Measurements from ENCODE around the gene SH2D5. TPM values are rescaled to one million over a fixed set of nuclear protein-coding genes. Genes with fewer than 3 reads are reported as not detected.
A peak's percentile ranks its signal among the peaks of the same experiment; 100 is the strongest.

Gene SH2D5
- total and polyA plus RNA-seq, 2 donors (not counting 3 experiments of a cell fraction or from before 2014, with no cell fraction given), result 0.23 to 1.0 TPM

DNA sequence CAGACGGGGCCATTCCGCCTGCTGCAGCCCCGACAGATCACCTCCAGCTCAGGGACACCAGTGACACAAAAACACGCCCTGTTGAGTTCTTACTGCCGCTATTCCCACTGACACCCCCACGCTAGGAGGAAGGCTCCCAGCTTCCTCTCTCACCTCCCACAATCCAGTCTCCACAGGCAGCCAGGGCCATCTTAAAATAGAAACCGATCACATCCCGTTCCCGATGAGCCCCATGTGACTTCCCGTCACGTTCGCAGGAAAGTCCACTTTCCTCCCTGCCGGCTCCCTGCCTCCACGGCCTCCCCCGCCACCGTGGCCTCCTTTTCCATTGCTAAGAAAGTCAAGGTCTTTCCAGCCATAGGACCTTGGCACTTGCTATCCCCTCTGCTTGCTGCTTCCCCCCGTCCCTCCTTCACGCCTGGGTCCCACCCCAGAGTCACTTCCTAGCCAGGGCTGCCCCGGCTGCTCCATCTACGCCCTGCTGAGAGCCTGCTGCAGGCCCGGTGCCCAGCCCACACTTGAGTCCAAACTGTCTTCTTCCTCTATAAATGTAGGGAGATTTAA is 47.3 kb downstream of the SH2D5 start:
- Histone ChIP-seq H3K9me3 (replicated peaks; ENCODE audit: control insufficient read depth, insufficient read depth, low read length) (no peaks in the 10 kb centered on the region), H3K4me1 (ENCODE audit: control insufficient read depth, extremely low read depth, insufficient read depth, low read length) (peaks cover 7% of the 10 kb centered on the region), H3K27ac (ENCODE audit: insufficient read depth, low read depth, low read length) (no peak overlapping the region), H3K9ac (replicated peaks; ENCODE audit: extremely low read depth, insufficient read depth, low read length) (no peak overlapping the region), H3K4me2 (ENCODE audit: insufficient read depth, low read length) (peak overlapping the region; percentile 35), H4K20me1 (replicated peaks; ENCODE audit: control insufficient read depth, extremely low read depth, insufficient read depth, low read length) (no peaks in the 10 kb centered on the region), H3K27me3 (ENCODE audit: control insufficient read depth in 2 of 2, insufficient read depth in 2 of 2, low read length in 2 of 2) (no peaks in the 10 kb centered on the region), H3K36me3 (ENCODE audit: control insufficient read depth in 2 of 2, extremely low read depth in 1 of 2, insufficient read depth in 2 of 2, low read length in 2 of 2) (no peaks in the 10 kb centered on the region), H3K79me2 (ENCODE audit: control insufficient read depth, insufficient read depth, low read length) (no peaks in the 10 kb centered on the region), H3K9me1 (replicated peaks; ENCODE audit: control insufficient read depth, extremely low read depth, insufficient read depth, low read length) (no peaks in the 10 kb centered on the region), H3K4me3 (replicated peaks in 1 of 3; ENCODE audit: insufficient read depth in 1 of 3, low read depth in 1 of 3, low read length in 3 of 3) (no peak overlapping the region), H2AFZ (ENCODE audit: low read depth, low read length) (peak overlapping the region; percentile 84)
- DNase-seq (ENCODE audit: low read depth, low spot score) (peak; percentile 37), FAIRE-seq (no peak)
- intact Hi-C loops (cut with micrococcal nuclease) (no loop called here), dilution Hi-C loops (cut with MboI; ENCODE audit: extremely low pct_ligation_motif_present, low sequenced_read_pairs) (no loop called here)
- BruUV-seq (replicated peaks), result no TSS peak
- ChIA-PET CTCF (interaction anchor here (0.5 to 0.7 kb wide), 2 partner anchors 95 to 110 kb away, joined by 3 to 5 read pairs; no protein-coding TSS in a partner anchor), POLR2A (no interaction called here)
- TF ChIP-seq POLR2A (IDR thresholded peaks at IDR 0.05; ENCODE audit: low read depth, low read length), result no peak
- TF ChIP-seq, protein P1, sequence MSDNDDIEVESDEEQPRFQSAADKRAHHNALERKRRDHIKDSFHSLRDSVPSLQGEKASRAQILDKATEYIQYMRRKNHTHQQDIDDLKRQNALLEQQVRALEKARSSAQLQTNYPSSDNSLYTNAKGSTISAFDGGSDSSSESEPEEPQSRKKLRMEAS (IDR thresholded peaks at IDR 0.05; ENCODE audit: insufficient read depth, insufficient read length), result peak; percentile 64

DNA sequence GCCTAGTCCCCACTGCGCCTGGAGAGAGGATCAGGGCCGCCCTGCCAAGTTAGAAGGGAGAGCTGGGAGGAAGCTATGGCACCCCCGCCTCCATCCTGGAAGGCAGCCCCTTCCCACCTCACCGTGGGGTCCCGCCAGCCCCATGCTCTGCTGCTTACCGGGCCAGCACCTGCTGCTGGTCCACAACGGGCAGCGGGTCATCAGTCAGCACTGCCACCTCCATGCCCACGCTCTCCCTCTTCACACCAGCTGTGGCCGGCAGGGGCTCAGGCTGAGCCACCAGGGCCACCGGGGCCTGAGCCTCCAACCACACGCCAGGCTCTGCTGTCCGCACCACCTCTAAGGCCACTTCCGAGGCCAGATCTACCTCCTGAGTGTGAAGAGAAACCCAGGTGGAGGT is 47.9 kb downstream of the SH2D5 start:
- H3K4me3 ChIP-seq (replicated peaks in 1 of 3; ENCODE audit: insufficient read depth in 1 of 3, low read depth in 1 of 3, low read length in 3 of 3), result no peak overlapping the region
- intact Hi-C loops (cut with micrococcal nuclease) (no loop called here), dilution Hi-C loops (cut with MboI; ENCODE audit: extremely low pct_ligation_motif_present, low sequenced_read_pairs) (no loop called here)
- H3K4me1 ChIP-seq (ENCODE audit: control insufficient read depth, extremely low read depth, insufficient read depth, low read length), result peaks cover 7% of the 10 kb centered on the region
- no peaks in the 10 kb centered on the region for H3K79me2 ChIP-seq (ENCODE audit: control insufficient read depth, insufficient read depth, low read length)
- no peaks in the 10 kb centered on the region for H4K20me1 ChIP-seq (replicated peaks; ENCODE audit: control insufficient read depth, extremely low read depth, insufficient read depth, low read length)
- H3K4me2 ChIP-seq (ENCODE audit: insufficient read depth, low read length), result no peak overlapping the region
- H3K27ac ChIP-seq (ENCODE audit: insufficient read depth, low read depth, low read length), result no peak overlapping the region
- H3K9ac ChIP-seq (replicated peaks; ENCODE audit: extremely low read depth, insufficient read depth, low read length), result no peak overlapping the region
- TF ChIP-seq MYC (IDR thresholded peaks at IDR 0.05; ENCODE audit: low read depth, low read length) (no peak), EZH2 (IDR thresholded peaks at IDR 0.05; ENCODE audit: borderline replicate concordance, low read depth, low read length, severe bottlenecking) (no peak), POLR2A (IDR thresholded peaks at IDR 0.05; ENCODE audit: low read depth, low read length) (no peak), FOS (IDR thresholded peaks at IDR 0.05; ENCODE audit: borderline replicate concordance, insufficient read depth, low read length) (no peak), JUN (IDR thresholded peaks at IDR 0.05; ENCODE audit: borderline replicate concordance, insufficient read depth, insufficient read length, low read depth) (no peak), POLR2AphosphoS5 (IDR thresholded peaks at IDR 0.05; ENCODE audit: insufficient read depth, low read depth, low read length) (no peak)
- TF ChIP-seq, protein P1 (IDR thresholded peaks at IDR 0.05; ENCODE audit: insufficient read depth, insufficient read length), result no peak
- TF ChIP-seq, protein P2, sequence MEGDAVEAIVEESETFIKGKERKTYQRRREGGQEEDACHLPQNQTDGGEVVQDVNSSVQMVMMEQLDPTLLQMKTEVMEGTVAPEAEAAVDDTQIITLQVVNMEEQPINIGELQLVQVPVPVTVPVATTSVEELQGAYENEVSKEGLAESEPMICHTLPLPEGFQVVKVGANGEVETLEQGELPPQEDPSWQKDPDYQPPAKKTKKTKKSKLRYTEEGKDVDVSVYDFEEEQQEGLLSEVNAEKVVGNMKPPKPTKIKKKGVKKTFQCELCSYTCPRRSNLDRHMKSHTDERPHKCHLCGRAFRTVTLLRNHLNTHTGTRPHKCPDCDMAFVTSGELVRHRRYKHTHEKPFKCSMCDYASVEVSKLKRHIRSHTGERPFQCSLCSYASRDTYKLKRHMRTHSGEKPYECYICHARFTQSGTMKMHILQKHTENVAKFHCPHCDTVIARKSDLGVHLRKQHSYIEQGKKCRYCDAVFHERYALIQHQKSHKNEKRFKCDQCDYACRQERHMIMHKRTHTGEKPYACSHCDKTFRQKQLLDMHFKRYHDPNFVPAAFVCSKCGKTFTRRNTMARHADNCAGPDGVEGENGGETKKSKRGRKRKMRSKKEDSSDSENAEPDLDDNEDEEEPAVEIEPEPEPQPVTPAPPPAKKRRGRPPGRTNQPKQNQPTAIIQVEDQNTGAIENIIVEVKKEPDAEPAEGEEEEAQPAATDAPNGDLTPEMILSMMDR (IDR thresholded peaks at IDR 0.05; ENCODE audit: extremely low read depth in 1 of 2, insufficient read depth in 1 of 2, low read depth in 1 of 2, low read length in 2 of 2), result no peak
- ChIA-PET POLR2A (no interaction called here), CTCF (interaction anchor here (0.7 to 1.0 kb wide), 2 partner anchors 17 to 110 kb away, joined by 3 read pairs; no protein-coding TSS in a partner anchor)
- FAIRE-seq (no peak), DNase-seq (ENCODE audit: low read depth, low spot score) (no peak)
- H3K9me3 ChIP-seq (replicated peaks; ENCODE audit: control insufficient read depth, insufficient read depth, low read length), result no peaks in the 10 kb centered on the region
- no TSS peak for BruUV-seq (replicated peaks)
- H2AFZ ChIP-seq (ENCODE audit: low read depth, low read length), result peak overlapping the region; percentile 84
- H3K36me3 ChIP-seq (ENCODE audit: control insufficient read depth in 2 of 2, extremely low read depth in 1 of 2, insufficient read depth in 2 of 2, low read length in 2 of 2), result no peaks in the 10 kb centered on the region
- no peaks in the 10 kb centered on the region for H3K9me1 ChIP-seq (replicated peaks; ENCODE audit: control insufficient read depth, extremely low read depth, insufficient read depth, low read length)
- H3K27me3 ChIP-seq (ENCODE audit: control insufficient read depth in 2 of 2, insufficient read depth in 2 of 2, low read length in 2 of 2), result no peaks in the 10 kb centered on the region

Measured in endothelial cell of umbilical vein (primary cell).